GM10248 (cell line): ENCODE measurements around the gene HOXC13.

Source experiments
- CTCF ChIA-PET: fragments of 300-600 bp; sonication (Branson Sonifier 250); formaldehyde crosslinking; extraction: SDS; loops from one replicate; lab custom pipeline; 2021; ENCODE audit warnings: antibody characterized with exemption; lab: Yijun Ruan, JAX
- POLR2A ChIA-PET: fragments of 350-650 bp; sonication (Branson Sonifier 250); formaldehyde crosslinking; extraction: SDS; loops from one replicate; lab custom pipeline; 2020; ENCODE audit warnings: antibody characterized with exemption; lab: Yijun Ruan, JAX
- DNase-seq: peaks from one replicate; pipeline ENCODE4 v3.0.0; 2012; ENCODE audit errors: extremely low spot score
- TF ChIP-seq, protein P1 (sequence below): IDR thresholded peaks from 2 replicates; pipeline ENCODE4 v1.5.1; 2012; ENCODE audit warnings: mild to moderate bottlenecking, low read depth; ENCODE audit errors: extremely low read depth, missing control alignments, control extremely low read depth

Gene HOXC13

DNA sequence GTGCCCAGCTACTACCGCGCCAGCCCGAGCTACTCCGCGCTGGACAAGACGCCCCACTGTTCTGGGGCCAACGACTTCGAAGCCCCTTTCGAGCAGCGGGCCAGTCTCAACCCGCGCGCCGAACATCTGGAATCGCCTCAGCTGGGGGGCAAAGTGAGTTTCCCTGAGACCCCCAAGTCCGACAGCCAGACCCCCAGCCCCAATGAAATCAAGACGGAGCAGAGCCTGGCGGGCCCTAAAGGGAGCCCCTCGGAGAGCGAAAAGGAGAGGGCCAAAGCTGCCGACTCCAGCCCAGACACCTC is 47.0 kb downstream of the HOXC13 start:
- CTCF ChIA-PET, result interaction anchor here (0.7 to 5.6 kb wide), 20 partner anchors 11 to 235 kb away, joined by 3 to 74 read pairs (median 6); partner anchors contain the start of genes HOXC8 and HOXC9
- POLR2A ChIA-PET, result no interaction called here
- TF ChIP-seq, protein P1, sequence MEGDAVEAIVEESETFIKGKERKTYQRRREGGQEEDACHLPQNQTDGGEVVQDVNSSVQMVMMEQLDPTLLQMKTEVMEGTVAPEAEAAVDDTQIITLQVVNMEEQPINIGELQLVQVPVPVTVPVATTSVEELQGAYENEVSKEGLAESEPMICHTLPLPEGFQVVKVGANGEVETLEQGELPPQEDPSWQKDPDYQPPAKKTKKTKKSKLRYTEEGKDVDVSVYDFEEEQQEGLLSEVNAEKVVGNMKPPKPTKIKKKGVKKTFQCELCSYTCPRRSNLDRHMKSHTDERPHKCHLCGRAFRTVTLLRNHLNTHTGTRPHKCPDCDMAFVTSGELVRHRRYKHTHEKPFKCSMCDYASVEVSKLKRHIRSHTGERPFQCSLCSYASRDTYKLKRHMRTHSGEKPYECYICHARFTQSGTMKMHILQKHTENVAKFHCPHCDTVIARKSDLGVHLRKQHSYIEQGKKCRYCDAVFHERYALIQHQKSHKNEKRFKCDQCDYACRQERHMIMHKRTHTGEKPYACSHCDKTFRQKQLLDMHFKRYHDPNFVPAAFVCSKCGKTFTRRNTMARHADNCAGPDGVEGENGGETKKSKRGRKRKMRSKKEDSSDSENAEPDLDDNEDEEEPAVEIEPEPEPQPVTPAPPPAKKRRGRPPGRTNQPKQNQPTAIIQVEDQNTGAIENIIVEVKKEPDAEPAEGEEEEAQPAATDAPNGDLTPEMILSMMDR, result no peak
- DNase-seq, result no peak

DNA sequence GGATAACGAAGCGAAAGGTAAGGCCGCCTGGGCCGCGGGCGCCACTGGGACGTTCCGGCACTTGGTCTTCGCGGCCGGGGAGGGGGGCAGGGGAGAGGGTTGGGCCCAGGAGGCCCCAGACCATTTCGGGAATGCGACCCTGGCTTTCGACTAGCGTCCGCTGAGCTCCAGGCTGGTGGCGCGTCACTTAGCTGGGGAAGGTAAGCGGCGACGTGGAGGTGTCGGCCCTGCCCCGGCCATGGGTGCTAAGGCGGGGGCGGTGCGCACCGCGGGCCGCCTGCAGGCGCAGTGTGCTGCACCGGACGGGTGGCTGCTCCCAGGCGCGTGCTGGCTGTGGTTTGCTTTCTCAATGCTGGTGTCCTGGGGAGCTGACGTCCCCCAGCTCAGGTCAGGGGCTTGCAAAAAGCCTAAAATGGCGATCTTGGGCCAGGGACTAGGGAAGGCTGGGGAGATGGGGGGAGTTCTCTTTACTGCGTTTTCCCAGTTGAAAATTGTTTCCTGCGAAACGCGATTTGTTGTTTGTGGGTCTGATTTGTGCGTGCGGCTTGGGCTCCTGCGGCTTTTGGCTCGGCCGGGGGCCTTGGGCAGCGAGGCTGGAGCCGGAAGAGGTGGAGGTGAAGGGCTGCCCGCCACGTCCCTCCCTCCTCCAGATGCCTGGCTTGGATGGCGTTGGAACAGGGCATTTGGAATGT is 47.5 kb downstream of the HOXC13 start:
- peak; percentile 47 for DNase-seq
- ChIA-PET CTCF (interaction anchor here (1.1 to 5.6 kb wide), 12 partner anchors 10 to 235 kb away, joined by 3 to 74 read pairs (median 10); partner anchors contain the start of gene HOXC8), POLR2A (no interaction called here)
- TF ChIP-seq, protein P1, result no peak

GRCh38 chr12:53986686-53987483 is 48.3 kb downstream of the HOXC13 start:
- ChIA-PET POLR2A (no interaction called here), CTCF (interaction anchor here (0.9 to 5.6 kb wide), 15 partner anchors 9 to 240 kb away, joined by 3 to 74 read pairs (median 4); partner anchors contain the start of genes HOTAIR and HOXC8)
- DNase-seq, result no peak
- TF ChIP-seq, protein P1, result no peak

- POLR2A ChIA-PET, result no interaction called here
- TF ChIP-seq, protein P1, result no peak
- CTCF ChIA-PET, result interaction anchor here (0.6 to 5.6 kb wide), 18 partner anchors 10 to 241 kb away, joined by 3 to 74 read pairs (median 4); partner anchors contain the start of genes HOTAIR and HOXC8
- no peak for DNase-seq
These were observed 49.2 kb downstream of the HOXC13 start for GRCh38 chr12:53987787-53988230.

DNA sequence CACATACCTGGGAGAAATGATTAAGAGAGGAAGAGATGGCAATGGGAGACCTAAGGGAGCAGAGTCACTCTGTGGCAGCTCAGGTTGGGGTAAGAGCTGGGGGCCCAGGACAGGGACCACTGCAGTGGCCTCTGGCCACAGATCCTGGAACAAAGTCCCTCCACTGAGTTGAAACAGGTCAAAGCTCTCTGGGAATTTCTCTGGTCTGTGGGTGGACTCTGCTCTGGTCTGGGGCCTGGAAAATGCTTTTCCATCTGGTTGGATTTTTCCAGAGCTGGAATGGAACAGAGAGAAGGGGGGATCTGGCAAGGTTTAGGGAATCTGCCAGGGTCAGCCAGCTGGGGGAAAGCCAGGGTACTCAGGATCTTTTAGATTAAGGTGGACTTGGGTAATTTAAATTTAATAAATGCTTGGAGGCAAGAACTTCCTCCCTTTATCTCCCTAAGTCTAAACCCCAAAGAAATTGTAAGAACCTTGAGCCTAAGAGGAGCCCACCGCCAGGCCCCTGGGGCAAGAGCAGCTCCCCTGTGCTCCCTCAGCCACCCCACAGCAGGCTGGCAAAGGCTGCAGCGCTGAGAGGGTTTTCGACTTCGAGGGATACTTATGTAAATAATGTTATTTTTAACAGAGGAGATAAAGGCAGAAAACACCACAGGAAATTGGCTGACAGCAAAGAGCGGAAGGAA is 50.1 kb downstream of the HOXC13 start:
- CTCF ChIA-PET, result interaction anchor here (0.7 to 5.6 kb wide), 13 partner anchors 10 to 411 kb away, joined by 3 to 74 read pairs (median 4); partner anchors contain the start of genes HOTAIR and HOXC8
- no peak for DNase-seq
- POLR2A ChIA-PET, result no interaction called here
- TF ChIP-seq, protein P1, result no peak
